HG03520 (cell line): ENCODE data around the gene RABL6.
"Not testable (repeated sequence)": the region's sequence is repeated elsewhere in the genome, so short reads cannot be mapped to it uniquely, and the experiment has no call there.

Source experiments
- ATAC-seq: cut with Tn5 transposase; IDR thresholded peaks from one replicate; pipeline ENCODE4 v1.9.1; 2021; ENCODE audit warnings: mild to moderate bottlenecking, moderate library complexity; ENCODE audit not compliant: unreplicated experiment

The RABL6 gene

DNA sequence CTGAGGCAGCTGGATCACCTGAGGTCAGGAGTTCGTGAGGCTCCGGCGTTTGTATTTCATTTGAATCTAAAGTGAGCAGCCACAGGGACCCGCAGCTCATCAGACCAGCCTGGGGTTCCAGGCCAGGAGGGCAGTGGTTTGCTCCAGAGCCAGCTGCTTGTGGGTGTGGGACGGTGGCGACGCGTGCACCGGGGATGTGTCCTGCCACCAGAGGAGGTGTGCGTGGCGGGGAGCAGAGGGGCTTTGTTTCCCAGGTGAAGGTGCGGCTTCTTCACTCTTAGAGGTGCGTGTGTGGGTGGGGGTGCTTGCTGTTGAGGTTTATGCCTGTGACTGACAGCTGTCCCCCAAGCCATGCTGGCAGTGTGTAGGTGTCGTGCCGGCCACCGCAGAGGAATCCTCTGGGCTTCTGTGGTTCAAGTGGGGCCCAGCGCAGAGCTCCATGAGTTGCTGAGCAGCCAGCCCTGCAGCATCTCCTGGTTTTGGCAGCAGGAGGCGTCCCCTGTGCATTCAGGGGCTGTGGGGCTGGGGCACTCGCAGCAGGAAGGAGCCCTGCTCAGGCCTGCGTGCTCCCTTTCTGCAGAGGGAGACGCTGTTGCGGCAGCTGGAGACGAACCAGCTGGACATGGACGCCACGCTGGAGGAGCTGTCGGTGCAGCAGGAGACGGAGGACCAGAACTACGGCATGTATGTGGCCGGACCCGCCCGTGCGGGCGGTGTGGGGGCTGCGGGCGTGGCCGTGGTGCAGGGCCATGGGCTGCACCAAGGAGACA is 27.6 kb downstream of the RABL6 start:
- ATAC-seq = no peak

DNA sequence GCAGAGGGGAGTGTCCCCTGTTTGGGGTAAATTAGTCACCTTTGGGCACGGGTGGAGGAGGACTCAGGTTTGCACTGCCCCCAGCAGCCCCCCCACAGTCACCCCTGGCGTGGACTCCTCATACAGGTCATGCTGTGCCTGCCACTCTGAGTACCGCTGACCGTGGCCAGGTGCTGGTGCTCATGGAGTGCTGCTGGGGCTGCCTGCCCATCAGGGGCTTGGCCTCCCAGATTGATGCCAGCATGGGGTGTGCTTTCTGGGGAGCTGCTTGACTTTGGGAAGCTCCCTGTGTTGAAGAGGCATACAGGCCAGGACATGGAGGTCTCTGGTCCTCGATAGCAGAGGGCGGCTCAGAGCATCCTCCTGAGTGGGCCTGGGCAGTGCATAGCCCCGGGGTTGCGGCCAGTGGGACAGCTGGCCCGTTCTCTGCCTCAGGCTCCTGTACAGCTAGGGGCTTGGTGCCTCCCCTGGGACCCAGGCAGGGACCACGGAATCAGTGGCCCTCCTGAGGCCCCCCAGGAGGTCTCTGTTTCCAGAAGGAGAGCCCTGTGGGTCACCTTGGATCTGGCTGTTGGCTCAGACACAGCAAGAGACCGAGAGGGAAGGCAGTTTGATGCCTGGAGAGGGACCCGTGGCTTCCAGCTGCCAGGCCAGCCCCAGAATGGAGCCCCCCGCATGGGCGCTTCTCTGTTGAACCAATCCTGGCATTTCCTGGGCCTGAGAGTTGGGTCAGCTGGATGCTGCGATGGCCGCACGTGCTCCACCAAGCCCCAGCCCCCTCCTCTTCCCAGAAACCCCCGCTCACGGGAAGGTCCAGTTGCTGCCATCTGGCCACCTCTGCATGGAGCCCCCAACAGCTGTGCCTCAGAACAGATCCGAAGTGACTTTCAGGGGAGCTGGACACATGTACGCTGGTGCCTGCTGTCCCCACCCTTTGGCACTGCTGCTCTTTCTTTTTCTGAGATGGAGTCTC is 28.5 kb downstream of the RABL6 start:
- no peak for ATAC-seq

DNA sequence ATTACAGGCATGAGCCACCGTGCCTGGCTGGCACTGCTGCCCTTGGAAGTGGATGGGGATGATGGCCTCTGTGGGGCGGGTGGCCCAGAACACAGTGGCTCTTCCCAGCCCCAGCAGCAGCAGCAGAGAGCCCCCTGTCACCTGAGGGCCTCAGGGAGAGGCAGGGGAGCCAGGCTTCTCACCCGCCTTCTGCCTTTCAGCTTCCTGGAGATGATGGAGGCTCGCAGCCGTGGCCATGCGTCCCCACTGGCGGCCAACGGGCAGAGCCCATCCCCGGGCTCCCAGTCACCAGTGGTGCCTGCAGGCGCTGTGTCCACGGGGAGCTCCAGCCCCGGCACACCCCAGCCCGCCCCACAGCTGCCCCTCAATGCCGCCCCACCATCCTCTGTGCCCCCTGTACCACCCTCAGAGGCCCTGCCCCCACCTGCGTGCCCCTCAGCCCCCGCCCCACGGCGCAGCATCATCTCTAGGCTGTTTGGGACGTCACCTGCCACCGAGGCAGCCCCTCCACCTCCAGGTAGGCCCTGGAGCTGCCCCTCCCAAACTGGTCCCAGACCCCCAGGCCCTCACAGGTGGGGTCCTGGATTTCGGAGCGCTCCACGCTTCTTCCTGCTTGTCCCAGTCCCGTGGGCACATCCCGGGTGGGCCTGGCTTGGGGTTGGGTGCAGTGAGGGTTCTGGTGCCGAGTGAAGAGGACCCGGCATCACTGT is 29.6 kb downstream of the RABL6 start:
- no peak for ATAC-seq

DNA sequence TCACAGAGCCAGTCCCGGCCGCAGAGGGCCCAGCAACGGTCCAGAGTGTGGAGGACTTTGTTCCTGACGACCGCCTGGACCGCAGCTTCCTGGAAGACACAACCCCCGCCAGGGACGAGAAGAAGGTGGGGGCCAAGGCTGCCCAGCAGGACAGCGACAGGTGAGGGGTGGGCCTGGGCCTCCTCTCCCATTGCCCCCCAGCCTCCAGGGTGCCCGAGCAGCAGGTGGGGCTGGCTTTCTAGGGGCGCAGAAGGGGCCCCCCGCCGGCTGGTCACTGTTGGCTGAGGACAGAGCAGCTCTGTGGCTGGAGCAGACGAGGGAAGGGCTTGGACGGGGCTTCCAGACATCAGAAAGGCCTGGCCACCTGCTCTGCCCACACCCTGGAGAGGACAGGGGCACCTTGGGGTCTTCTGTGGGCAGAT is 30.1 kb downstream of the RABL6 start:
- not testable (repeated sequence) for ATAC-seq

DNA sequence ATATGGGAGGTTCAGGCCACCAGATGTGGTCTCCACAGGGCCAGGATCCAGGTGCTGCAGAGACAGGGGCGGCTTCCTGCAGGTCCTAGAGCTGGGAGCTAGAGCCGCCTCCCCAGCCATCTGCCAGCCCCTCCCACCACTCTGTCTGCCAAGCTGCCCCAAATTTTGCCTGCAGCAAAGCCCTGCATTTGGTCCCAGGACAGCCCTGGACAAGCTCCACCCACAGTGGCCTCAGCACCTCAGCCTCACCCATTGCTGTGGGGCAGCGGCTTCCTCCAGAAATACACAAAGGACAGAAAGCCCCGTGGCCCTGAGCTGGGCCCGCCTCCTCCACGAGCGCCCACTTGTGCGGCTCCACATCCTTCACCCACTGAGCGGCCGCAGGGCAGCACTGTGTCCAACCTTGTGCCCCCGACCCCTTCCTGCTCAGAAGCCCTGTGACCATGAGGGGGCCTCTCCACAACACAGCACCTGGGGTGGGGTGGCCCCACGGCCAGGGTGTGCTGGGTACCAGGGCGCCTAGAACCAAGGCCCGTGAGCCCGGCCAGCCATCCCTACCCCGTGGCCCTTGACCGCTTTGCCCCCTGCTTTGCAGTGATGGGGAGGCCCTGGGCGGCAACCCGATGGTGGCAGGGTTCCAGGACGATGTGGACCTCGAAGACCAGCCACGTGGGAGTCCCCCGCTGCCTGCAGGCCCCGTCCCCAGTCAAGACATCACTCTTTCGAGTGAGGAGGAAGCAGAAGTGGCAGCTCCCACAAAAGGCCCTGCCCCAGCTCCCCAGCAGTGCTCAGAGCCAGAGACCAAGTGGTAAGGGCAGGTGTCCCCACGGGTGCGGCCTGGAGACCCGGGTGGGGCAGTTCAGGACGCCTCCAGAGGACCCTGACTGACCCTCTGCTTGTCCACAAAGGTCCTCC is 30.8 kb downstream of the RABL6 start:
- ATAC-seq = no peak

DNA sequence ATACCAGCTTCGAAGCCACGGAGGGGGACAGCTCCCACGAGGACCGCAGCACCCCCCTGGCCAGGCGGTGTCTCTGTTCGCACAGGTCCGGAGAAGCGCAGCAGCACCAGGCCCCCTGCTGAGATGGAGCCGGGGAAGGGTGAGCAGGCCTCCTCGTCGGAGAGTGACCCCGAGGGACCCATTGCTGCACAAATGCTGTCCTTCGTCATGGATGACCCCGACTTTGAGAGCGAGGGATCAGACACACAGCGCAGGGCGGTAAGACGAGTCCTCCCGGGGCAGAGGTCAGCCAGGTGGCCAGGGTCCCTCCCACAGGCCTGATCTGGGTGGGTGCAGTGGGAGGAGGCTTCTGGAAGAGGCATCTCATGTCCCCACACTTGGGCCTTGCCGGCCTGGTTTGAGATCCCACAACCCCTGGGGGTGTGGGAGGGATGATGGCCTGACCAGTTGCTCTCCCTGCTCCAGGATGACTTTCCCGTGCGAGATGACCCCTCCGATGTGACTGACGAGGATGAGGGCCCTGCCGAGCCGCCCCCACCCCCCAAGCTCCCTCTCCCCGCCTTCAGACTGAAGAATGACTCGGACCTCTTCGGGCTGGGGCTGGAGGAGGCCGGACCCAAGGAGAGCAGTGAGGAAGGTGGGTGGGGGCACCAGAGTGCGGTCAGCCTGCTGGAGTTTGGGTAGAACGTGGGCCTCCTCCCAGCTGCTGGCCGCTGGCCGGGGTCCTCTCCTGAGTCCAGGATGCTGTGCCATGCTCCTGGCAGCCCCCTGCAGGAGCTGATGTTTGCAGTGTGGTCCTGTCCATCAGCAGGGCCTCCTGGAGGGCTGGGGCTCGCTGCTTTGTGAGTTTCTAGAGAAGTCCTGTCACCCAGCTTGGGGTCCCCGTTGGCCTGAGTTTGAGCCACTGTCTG is 31.7 kb downstream of the RABL6 start:
- no peak for ATAC-seq

DNA sequence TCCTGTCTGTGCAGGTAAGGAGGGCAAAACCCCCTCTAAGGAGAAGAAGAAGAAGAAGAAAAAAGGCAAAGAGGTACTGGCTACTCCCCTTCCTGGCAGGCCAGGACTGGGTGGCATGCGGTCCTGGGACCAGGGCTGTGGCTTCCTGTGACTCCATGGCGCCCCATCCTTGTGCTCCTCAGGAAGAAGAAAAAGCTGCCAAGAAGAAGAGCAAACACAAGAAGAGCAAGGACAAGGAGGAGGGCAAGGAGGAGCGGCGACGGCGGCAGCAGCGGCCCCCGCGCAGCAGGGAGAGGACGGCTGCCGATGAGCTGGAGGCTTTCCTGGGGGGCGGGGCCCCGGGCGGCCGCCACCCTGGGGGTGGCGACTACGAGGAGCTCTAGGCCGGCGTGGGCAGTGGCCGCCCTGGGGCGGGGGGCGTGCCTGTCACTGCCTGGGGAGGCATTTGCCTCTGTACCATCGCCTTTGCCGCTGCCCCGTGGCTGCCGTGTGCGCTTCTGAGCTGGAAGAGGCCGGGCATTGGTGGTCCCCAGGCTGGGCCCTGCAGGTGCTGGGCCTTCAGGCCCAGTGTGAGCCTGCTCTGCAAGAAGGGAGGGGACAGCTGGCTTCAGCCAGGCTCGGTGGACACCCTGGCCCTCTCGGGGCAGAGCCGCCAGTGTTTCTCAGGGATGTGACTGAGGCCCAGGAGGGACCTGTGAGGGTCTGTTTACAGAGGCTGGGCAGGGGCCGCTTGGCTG is 32.6 kb downstream of the RABL6 start:
- no peak for ATAC-seq

DNA sequence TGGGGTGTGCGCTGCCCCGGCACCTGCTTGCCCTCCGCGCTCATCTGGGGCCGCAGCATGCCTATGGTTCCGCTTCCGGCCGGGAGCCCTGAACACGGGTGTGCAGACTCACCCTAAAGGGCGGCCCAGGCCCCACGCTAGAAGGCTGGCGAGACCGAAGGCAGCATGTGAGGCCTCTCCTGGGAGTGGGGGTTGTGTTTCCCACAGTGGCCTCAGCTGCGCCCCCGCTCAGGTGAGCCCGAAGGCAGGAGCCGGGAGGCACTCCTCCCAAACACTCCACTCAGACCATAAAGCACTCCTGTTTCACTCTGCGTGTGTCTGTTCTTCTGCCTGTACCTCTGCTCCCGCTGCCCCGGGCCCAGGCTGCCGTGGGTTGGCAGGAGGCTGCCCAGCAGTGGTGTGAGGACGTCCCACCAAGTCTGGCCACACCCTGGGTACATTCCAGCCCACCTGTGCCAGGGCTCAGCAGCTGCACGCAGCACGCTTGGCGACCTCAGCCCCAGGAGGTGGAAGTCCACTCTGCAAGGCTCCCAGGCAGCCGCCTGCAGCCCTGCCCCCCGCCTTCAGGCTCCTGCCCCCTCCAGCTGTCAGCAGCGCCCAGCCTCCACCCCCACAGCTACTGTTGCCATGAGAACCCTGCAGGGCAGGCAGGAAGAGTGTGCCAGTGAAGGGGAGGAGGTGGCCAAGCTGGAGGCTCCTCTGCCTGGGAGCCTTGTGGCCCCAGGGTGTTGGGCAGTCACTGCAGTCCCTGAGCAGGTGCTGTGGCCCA is 33.3 kb downstream of the RABL6 start:
- no peak for ATAC-seq

DNA sequence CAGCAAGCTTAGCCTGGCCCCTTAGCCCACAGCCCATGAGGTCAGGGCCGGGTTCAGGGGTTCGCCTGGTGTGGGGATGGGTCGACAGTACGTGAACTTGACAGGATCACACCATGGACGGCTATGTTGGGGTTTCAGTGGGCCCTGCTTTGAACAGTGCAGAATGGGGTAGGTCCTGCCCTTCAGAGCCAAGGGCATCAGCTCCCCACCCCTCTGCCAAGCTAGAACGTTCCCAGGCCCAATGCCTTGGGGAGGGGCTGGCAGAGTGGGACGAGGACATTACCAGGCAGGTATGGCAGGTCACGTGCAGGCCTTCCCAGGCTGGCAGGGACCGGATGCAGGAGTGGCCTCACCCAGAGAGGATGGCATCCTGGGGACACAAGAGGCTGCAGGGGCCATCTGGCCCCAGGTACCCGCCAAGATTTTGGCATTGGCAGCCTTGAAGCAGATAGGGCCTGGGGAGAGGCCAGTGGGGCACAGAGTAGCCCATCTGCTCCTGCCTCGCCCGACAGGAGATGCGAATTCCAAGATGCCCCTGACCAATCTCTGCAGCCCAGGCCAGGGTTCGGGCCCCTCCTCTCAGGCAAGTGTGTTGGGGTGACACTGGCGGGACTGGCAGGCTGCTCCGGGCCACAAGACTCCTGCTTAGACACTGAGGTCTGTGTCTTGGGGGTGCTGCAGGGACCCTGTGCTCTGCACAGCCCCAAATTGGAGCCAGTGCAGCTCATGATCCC is 34.1 kb downstream of the RABL6 start:
- ATAC-seq = not testable (repeated sequence)

DNA sequence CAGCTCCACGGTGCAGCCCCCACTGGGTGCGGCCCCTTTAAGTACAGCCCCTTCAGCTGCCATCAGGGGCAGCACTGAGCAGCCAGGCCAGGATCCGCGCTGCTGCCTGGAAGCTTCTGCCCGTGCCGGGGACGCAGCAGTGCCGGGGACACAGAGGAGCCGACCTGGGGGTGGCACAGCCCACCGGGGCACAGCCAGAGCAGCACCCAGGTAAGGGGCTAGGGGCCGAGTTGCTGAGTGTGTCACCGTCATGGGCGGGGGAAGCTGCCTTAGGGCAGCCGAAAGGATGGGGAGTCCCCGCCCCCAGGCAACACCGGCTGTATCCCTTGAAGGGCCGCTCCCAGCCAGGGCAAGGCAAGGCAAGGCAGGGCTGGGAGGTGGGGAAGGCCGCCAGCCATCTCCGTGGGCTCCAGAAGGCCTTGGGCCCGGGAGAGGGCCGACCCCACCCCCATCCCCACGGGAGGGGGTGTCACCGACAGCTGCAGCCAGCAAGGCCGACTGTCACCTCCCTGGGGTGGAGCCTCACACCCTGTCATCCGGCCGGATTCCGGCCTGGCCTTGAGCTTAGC is 34.7 kb downstream of the RABL6 start, which contains the start of gene AJM1:
Gene AJM1, plus strand, starts transcription at position 99 of the 569 bp plus-strand sequence. CDS start 1,937 bp downstream, outside the sequence.
- ATAC-seq = peak; percentile 65

DNA sequence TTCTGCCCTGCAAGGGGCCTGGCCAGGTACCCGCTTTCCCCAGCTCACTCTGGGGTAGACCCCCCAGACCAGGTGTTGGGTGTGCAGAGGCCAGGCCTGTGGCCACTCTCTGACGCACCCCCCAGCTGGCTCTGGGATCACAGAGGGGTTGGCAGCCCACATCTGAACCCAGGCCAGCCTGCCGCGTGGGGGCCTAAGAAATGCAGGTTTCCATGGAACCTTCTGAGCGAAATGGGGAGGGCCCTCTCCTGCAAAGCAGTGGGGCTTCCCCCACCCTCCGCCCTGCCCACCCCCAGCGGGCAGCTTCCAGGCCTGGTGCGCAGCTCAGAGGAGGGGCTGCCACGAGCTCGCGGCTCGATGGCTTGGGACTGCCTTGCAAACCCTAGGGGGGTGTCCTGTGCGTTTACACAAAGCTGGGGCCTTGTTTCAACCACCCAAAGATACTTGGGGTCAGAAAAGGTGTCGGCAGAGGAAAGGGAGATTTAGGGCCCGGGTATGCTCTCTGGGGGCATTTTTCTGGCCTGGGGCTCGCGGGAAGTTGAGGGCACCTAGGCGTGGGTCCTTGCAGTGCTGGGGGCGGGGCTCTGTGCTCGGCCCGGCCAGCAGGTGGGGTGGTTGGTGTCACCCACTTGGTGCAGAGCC is 35.5 kb downstream of the RABL6 start:
- not testable (repeated sequence) for ATAC-seq

DNA sequence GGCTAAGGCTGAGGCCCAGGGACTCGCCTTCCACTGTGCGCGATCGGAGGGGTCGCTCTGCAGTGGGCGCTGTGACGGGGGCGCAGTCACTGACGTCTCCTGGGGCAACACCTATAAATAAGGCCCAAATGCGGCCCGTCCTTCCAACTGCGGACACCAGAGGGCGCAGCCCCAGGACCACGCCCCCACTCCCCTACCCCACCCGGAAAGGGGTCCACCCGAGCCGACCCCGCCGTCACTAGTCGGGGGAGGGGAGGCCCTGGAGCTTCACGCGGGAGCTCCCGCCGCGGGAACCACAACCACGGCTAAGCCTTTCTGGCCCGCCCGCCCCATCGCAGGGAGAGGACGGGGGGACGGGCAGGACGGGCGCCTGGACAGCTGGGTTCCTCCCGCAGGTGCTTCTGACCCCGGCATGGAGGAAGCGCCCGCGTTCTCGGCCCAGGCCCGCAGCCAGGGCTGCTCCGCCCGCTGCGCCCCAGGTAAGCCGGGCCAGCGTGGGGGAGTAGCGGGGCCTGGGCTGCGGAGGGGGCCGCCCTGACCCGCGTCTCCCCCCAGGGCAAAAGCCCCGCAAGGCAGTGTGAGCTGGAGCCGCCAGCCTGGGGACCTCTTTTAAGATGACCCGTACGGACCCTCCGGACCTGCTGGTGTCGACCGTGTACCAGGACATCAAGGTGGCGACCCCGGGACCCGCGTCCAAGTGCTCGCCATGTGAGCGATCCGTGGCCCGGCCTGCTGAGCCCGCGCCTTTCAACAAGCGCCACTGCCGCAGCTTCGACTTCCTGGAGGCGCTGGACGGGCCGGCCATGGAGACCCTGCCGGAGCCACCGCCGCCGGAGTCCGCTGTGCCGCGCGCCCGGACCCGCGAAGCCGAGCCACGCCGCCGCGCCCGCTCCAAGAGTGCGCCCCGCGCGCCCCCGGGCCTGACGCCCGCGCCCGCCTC is 36.3 kb downstream of the RABL6 start:
- not testable (repeated sequence) for ATAC-seq

DNA sequence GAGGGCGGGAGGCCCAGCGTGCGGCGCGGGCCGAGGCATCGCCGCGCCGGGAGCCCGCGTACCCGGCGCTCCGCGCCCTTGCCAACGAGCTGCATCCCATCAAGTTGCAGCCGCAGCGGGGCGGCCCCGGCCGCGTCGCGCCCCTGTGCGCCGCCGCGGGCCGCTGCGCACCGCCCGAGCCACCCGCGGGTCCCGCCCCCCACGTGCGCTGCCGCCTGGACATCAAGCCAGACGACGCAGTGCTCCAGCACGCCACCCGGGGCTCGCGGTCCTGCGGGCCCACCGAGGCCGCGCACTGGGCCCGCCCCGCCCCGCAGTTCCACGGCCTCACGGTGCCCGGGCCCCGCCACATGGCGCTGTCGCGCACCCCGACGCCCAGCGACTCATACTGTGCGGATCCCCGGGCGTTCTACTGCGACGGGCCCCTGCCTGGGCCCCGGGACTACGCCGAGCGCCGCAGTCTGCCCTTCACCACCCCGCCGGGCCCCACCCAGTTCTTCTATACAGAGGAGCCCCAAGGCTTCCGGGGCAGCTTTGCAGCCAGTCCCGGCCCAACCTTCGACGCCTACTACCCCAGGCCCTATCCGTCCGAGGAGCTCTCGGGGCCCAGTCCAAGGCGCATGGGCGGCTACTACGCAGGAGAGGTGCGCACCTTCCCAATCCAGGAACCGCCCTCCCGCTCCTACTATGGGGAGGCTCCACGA is 37.2 kb downstream of the RABL6 start:
- no peak for ATAC-seq
